Epithelial cell of esophagus (primary cell): Measurements from ENCODE around the gene PPP1R3A.
A peak's percentile ranks its signal among the peaks of the same experiment; 100 is the strongest.

Experiments
- DNase-seq: peaks from one replicate; pipeline ENCODE4 v3.0.0; 2010; ENCODE audit warnings: low read depth
- H3K4me3 ChIP-seq: 2 replicates; pipeline ENCODE4 v1.5.1; 2011; ENCODE audit warnings: mild to moderate bottlenecking, low read length, control low read depth
- TF ChIP-seq, protein P1 (sequence below): IDR thresholded peaks from 2 replicates; pipeline ENCODE4 v1.5.1; 2011; ENCODE audit warnings: low read depth, mild to moderate bottlenecking, low read length, control low read depth, inconsistent platforms; ENCODE audit not compliant: insufficient read depth; ENCODE audit errors: missing control alignments

The PPP1R3A gene

DNA sequence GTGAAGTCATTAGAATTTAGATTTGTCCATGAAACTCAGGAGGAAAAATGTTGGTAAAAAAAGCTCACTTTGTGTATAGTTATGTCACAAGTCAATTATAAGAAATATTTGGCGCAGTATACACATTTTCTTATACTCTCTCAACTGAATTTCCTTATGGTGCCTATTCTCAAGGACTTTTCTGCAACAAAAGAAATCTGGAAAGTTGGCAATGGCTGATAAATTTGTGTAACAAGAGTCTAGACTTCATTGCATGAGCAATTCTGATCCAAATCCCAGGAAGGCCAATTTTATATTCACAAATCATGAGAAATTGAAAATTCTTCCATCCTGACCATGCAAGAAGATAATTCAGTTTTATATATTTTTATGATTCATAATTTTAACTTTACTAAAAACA is 35.7 kb downstream of the PPP1R3A start:
- DNase-seq, result no peak
- TF ChIP-seq, protein P1, sequence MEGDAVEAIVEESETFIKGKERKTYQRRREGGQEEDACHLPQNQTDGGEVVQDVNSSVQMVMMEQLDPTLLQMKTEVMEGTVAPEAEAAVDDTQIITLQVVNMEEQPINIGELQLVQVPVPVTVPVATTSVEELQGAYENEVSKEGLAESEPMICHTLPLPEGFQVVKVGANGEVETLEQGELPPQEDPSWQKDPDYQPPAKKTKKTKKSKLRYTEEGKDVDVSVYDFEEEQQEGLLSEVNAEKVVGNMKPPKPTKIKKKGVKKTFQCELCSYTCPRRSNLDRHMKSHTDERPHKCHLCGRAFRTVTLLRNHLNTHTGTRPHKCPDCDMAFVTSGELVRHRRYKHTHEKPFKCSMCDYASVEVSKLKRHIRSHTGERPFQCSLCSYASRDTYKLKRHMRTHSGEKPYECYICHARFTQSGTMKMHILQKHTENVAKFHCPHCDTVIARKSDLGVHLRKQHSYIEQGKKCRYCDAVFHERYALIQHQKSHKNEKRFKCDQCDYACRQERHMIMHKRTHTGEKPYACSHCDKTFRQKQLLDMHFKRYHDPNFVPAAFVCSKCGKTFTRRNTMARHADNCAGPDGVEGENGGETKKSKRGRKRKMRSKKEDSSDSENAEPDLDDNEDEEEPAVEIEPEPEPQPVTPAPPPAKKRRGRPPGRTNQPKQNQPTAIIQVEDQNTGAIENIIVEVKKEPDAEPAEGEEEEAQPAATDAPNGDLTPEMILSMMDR, result no peak
- H3K4me3 ChIP-seq, result no peak overlapping the region

DNA sequence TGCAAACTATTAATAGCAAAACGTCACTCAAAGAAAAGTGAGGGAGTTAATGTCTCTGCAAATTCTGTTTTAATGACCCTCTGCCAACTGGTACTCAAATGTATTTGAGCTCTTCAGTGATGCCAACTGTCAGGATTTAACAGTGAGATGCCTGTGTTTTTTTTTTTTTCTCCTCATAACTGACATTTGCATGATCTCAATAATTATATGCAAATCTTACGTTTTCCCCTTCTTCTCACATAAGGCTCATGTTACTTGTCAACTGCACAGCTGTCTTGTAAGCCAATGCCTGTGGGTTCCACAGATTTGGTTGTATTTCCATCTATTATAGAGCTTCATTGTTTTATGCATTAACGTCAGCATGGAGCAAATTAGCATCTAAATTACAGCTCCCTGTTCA is 38.2 kb downstream of the PPP1R3A start:
- DNase-seq, result no peak
- no peak overlapping the region for H3K4me3 ChIP-seq
- TF ChIP-seq, protein P1, result no peak

DNA sequence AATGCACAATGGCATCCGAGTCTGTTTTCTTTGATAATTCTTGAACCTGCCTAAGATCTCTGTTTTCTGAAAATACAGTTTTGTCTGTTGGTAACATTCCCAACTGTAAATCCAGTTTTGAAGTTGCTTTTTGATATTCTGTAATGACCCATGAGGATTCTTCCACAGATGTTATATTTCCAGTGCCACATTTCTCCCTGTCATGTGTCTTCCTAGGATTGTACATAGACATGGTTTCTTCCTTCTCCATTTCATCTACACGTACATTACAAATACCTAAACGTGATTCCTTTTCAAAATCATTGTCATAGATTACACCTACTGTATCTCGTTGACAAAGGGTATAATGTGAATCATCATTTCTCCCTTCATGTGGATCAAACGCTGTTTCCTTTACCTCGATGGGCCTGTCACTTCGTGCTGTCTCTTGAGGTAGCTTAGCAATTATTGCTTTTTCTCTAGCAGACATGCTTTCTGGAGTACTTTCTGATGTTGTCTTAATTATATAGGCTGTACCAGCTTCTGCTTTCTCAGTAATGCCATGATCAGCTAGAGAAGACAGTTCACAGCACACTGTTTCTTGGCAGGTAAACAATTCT is 40.3 kb downstream of the PPP1R3A start:
- DNase-seq, result no peak
- TF ChIP-seq, protein P1, result no peak
- no peak overlapping the region for H3K4me3 ChIP-seq

DNA sequence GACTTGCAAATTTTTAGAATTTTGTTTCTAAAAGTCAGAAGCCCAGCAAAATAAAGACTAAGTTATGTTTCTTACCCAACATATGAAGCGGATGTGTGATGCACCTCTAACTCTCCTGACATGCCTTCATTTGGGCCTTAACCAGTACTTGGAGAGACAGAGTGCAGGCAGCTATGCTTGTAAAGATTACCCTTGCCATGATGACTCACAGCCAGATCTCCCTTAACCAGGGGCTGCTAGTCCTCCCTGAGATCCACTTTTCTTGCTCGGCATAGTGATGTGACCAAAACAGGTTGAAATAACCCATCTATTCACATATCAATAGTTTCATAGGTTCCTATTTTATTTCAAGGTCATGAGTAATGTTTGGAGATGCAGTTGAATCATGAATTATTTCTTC is 43.6 kb downstream of the PPP1R3A start:
- TF ChIP-seq, protein P1, result no peak
- DNase-seq, result no peak
- no peak overlapping the region for H3K4me3 ChIP-seq

DNA sequence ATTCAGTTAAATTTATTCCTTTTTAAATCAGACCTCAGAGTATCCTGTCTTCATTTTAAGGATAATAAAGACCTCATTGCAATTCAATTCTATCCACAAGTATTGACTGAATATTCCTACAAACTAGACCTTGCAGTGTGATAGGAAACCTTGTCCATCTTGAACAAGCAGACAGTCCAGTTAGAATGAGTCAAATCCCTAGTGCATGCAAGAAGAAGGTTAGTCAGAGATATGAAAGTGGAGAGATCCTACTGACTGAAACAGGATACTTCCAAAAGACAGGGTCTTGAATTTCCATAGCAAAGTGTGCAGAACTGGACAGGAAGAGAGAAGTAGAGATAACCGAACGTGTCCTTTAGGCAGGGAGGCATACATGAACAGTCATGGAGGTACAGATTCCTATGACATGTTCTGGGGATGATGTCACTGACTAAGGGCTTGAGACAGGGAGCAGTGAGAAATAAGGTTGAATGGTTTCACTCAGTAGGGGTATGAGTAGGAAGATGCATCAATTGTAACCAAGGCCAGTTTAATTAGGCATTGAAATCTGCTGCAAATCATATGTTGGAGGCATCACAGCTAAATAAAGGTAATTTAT is 45.2 kb downstream of the PPP1R3A start:
- TF ChIP-seq, protein P1, result no peak

DNA sequence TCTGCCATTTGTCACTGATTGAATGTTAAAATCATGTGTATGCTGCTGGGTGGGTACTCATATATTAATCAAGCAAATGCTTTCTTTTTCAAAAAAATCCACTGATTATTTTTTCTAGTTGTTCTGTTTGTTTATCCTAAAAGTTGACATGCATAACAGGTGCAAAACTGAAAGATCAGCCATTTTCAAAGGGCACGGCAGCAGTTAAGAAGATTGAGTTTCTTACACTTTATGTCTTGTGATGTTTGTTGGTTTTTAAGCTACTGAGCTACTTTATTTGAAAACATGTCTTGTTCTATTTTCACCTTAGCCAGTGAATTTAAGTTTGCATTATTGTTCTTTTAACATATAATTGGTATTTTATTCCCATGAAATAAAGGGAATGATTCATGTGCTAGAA is 45.8 kb downstream of the PPP1R3A start:
- TF ChIP-seq, protein P1, result no peak
- no peak for DNase-seq
- H3K4me3 ChIP-seq, result no peak overlapping the region

More for the DNA sequence above, 45.2 kb downstream of the PPP1R3A start:
- H3K4me3 ChIP-seq, result no peak overlapping the region
- peak; percentile 45 for DNase-seq

DNA sequence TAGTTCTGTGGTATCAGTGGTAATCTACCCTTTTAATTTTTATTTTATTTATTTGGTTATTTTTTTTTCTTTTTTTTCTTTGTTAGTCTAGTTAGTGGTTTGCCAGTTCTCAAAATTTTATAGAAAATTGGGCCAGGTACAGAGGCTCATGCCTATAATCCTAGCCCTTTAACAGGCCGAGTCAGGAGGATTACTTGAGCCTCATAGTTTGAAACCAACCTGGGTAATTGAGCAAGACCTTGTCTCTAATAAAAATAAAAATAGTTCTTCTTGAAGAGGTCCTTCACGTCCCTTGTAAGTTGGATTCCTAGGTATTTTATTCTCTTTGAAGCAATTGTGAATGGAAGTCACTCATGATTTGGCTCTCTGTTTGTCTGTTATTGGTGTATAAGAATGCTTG is 51.5 kb downstream of the PPP1R3A start:
- DNase-seq, result no peak
- no peak overlapping the region for H3K4me3 ChIP-seq
- TF ChIP-seq, protein P1, result no peak
